Measurements from ENCODE around the gene TM4SF1.

Gene TM4SF1

GRCh38 chr3:149388001-149388440 is 10.6 kb upstream of the TM4SF1 start:
- Histone ChIP-seq H3K36me3 (no peaks in the 10 kb centered on the region), H3K9me3 (ENCODE audit: severe bottlenecking) (no peaks in the 10 kb centered on the region), H3K4me3 (ENCODE audit: low read depth, low read length) (no peak overlapping the region), H3K27me3 (ENCODE audit: insufficient read depth, low read depth, severe bottlenecking) (no peaks in the 10 kb centered on the region), H3K27ac (no peak overlapping the region)
- no peak for DNase-seq
- no peak for TF ChIP-seq CTCF (IDR thresholded peaks at IDR 0.05; ENCODE audit: low read depth, low read length)

GRCh38 chr3:149386299-149386606 is 8.8 kb upstream of the TM4SF1 start:
- H3K4me3 ChIP-seq (ENCODE audit: low read depth, low read length), result no peak overlapping the region

GRCh38 chr3:149385617-149386298 is 8.3 kb upstream of the TM4SF1 start:
- Histone ChIP-seq H3K27me3 (ENCODE audit: insufficient read depth, low read depth, severe bottlenecking) (no peaks in the 10 kb centered on the region), H3K27ac (no peak overlapping the region), H3K36me3 (no peaks in the 10 kb centered on the region), H3K4me3 (ENCODE audit: low read depth, low read length) (no peak overlapping the region), H3K9me3 (ENCODE audit: severe bottlenecking) (no peaks in the 10 kb centered on the region)
- no peak for DNase-seq
- no peak for TF ChIP-seq CTCF (IDR thresholded peaks at IDR 0.05; ENCODE audit: low read depth, low read length)

More at GRCh38 chr3:149386299-149386606, 8.8 kb upstream of the TM4SF1 start:
- no peak for TF ChIP-seq CTCF (IDR thresholded peaks at IDR 0.05; ENCODE audit: low read depth, low read length)
- Histone ChIP-seq H3K36me3 (no peaks in the 10 kb centered on the region), H3K9me3 (ENCODE audit: severe bottlenecking) (no peaks in the 10 kb centered on the region), H3K27ac (no peak overlapping the region), H3K27me3 (ENCODE audit: insufficient read depth, low read depth, severe bottlenecking) (no peaks in the 10 kb centered on the region)
- no peak for DNase-seq

- no peak overlapping the region for H3K4me3 ChIP-seq (ENCODE audit: low read depth, low read length)
- no peak for DNase-seq
- no peaks in the 10 kb centered on the region for H3K36me3 ChIP-seq
- no peak overlapping the region for H3K27ac ChIP-seq
- no peaks in the 10 kb centered on the region for H3K27me3 ChIP-seq (ENCODE audit: insufficient read depth, low read depth, severe bottlenecking)
- no peak for TF ChIP-seq CTCF (IDR thresholded peaks at IDR 0.05; ENCODE audit: low read depth, low read length)
- H3K9me3 ChIP-seq (ENCODE audit: severe bottlenecking), result no peaks in the 10 kb centered on the region
Measured at GRCh38 chr3:149384911-149385321, 7.5 kb upstream of the TM4SF1 start.

GRCh38 chr3:149384167-149384566 is 6.7 kb upstream of the TM4SF1 start:
- no peak for TF ChIP-seq CTCF (IDR thresholded peaks at IDR 0.05; ENCODE audit: low read depth, low read length)
- no peaks in the 10 kb centered on the region for H3K36me3 ChIP-seq
- H3K27ac ChIP-seq, result no peak overlapping the region
- H3K4me3 ChIP-seq (ENCODE audit: low read depth, low read length), result no peak overlapping the region
- peaks cover 2% of the 10 kb centered on the region for H3K9me3 ChIP-seq (ENCODE audit: severe bottlenecking)
- H3K27me3 ChIP-seq (ENCODE audit: insufficient read depth, low read depth, severe bottlenecking), result no peaks in the 10 kb centered on the region
- DNase-seq, result no peak

- H3K27me3 ChIP-seq (ENCODE audit: insufficient read depth, low read depth, severe bottlenecking), result no peaks in the 10 kb centered on the region
- no peak for TF ChIP-seq CTCF (IDR thresholded peaks at IDR 0.05; ENCODE audit: low read depth, low read length)
- H3K4me3 ChIP-seq (ENCODE audit: low read depth, low read length), result no peak overlapping the region
- DNase-seq, result no peak
- no peaks in the 10 kb centered on the region for H3K36me3 ChIP-seq
- H3K27ac ChIP-seq, result no peak overlapping the region
- H3K9me3 ChIP-seq (ENCODE audit: severe bottlenecking), result peaks cover 2% of the 10 kb centered on the region
Measured at GRCh38 chr3:149383703-149384102, 6.3 kb upstream of the TM4SF1 start.

Data from WERI-Rb-1 (cell line).